Liver (tissue), 9 donors: ENCODE data around the gene TM9SF1. TPM values are rescaled to one million over a fixed set of nuclear protein-coding genes. Genes with fewer than 3 reads are reported as not detected.
"Not testable (repeated sequence)": the region's sequence is repeated elsewhere in the genome, so short reads cannot be mapped to it uniquely, and the experiment has no call there.

Experiments
- DNase-seq: peaks from one replicate; pipeline ENCODE4 v3.0.0-alpha.2; 2017; ENCODE audit warnings: low spot score
- H3K27ac ChIP-seq, 2 donors: one replicate each; pipeline ENCODE4 v1.7.0; 2013; ENCODE audit warnings: inconsistent platforms in 2 of 2, low read length in 2 of 2, control low read depth in 1 of 2, low read depth in 1 of 2, mild to moderate bottlenecking in 1 of 2
- H3K27me3 ChIP-seq, 4 donors: one replicate each; pipeline versions ENCODE4 v1.6.1 to v1.7.0; 2013; ENCODE audit warnings: low read length in 3 of 4, inconsistent platforms in 1 of 4, mild to moderate bottlenecking in 1 of 4, moderate library complexity in 1 of 4; ENCODE audit not compliant: control insufficient read depth in 4 of 4, insufficient read depth in 4 of 4
- H3K36me3 ChIP-seq, 4 donors: one replicate each; pipeline versions ENCODE4 v1.6.1 to v1.7.0; 2013; ENCODE audit warnings: low read length in 3 of 4, mild to moderate bottlenecking in 3 of 4, low read depth in 1 of 4, moderate library complexity in 1 of 4; ENCODE audit not compliant: control insufficient read depth in 4 of 4, insufficient read depth in 3 of 4
- H3K4me1 ChIP-seq, 4 donors: one replicate each; pipeline versions ENCODE4 v1.6.1 to v1.7.0; 2013; ENCODE audit warnings: low read length in 3 of 4, mild to moderate bottlenecking in 3 of 4, moderate library complexity in 1 of 4; ENCODE audit not compliant: control insufficient read depth in 4 of 4, insufficient read depth in 4 of 4
- H3K4me3 ChIP-seq, 3 donors: one replicate each; pipeline versions ENCODE4 v1.6.1 to v1.7.0; 2013; ENCODE audit warnings: low read length in 3 of 3, control low read depth in 1 of 3, low read depth in 1 of 3, mild to moderate bottlenecking in 1 of 3
- H3K9ac ChIP-seq, 2 donors: one replicate each; pipeline ENCODE4 v1.7.0; 2013; ENCODE audit warnings: low read length in 2 of 2, mild to moderate bottlenecking in 2 of 2, moderate library complexity in 2 of 2, control low read depth in 1 of 2, low read depth in 1 of 2
- H3K9me3 ChIP-seq, 4 donors: one replicate each; pipeline versions ENCODE4 v1.6.1 to v1.7.0; 2013; ENCODE audit warnings: low read length in 3 of 4; ENCODE audit not compliant: control insufficient read depth in 4 of 4
- EGR1 ChIP-seq, 2 donors: IDR thresholded peaks; 2 replicates each; pipeline ENCODE4 v1.6.1; 2016 to 2018; ENCODE audit warnings: antibody characterized with exemption in 2 of 2, low read depth in 2 of 2
- FOXA1 ChIP-seq: IDR thresholded peaks from 2 replicates; pipeline ENCODE4 v1.6.1; 2016; ENCODE audit warnings: antibody characterized with exemption
- GABPA ChIP-seq, 2 donors: IDR thresholded peaks in 1 of 2; conservative IDR thresholded peaks in 1 of 2; 2 replicates each; pipeline ENCODE4 v1.6.1; 2016; ENCODE audit warnings: antibody characterized with exemption in 2 of 2, mild to moderate bottlenecking in 1 of 2, moderate library complexity in 1 of 2
- HNF4A ChIP-seq, 2 donors: conservative IDR thresholded peaks; 2 replicates each; pipeline ENCODE4 v1.6.1; 2016; ENCODE audit warnings: antibody characterized with exemption in 2 of 2, mild to moderate bottlenecking in 2 of 2
- HNF4G ChIP-seq: IDR thresholded peaks from 2 replicates; pipeline ENCODE4 v1.6.1; 2016; ENCODE audit warnings: antibody characterized with exemption
- JUND ChIP-seq, 2 donors: IDR thresholded peaks; 2 replicates each; pipeline ENCODE4 v1.6.1; 2016; ENCODE audit warnings: antibody characterized with exemption in 2 of 2
- NR2F2 ChIP-seq: IDR thresholded peaks from 2 replicates; pipeline ENCODE4 v1.6.1; 2016; ENCODE audit warnings: antibody characterized with exemption
- RAD21 ChIP-seq, 2 donors: IDR thresholded peaks; 2 replicates each; pipeline ENCODE4 v1.6.1; 2016; ENCODE audit warnings: antibody characterized with exemption in 2 of 2, mild to moderate bottlenecking in 2 of 2
- RXRA ChIP-seq, 2 donors: IDR thresholded peaks; 2 replicates each; pipeline ENCODE4 v1.6.1; 2017 to 2018; ENCODE audit warnings: antibody characterized with exemption in 2 of 2, mild to moderate bottlenecking in 1 of 2
- SP1 ChIP-seq: IDR thresholded peaks from 2 replicates; pipeline ENCODE4 v1.6.1; 2018; ENCODE audit warnings: antibody characterized with exemption, mild to moderate bottlenecking
- TAF1 ChIP-seq: conservative IDR thresholded peaks from 2 replicates; pipeline ENCODE4 v1.6.1; 2016; ENCODE audit warnings: antibody characterized with exemption, mild to moderate bottlenecking
- WGBS: extraction: QIAGEN DNeasy Blood & Tissue Kit; methylation state at CpG from one replicate; pipeline ENCODE4 v1.1.7; 2013; 5-methylcytosine and 5-hydroxymethylcytosine counted together
- polyA plus RNA-seq, 2 donors: library from polyadenylated mRNA; stranded (reverse) in 1 of 2; unstranded in 1 of 2; fragments of 200-250 nt in 1 of 2; fragments of >200 nt in 1 of 2; fragmentation: Nextera tagmentation in 1 of 2; extraction: Ambion mirVana in 1 of 2; gene quantifications; one replicate each; pipeline versions ENCODE4 v1.2.1 to v1.2.3, GENCODE V29; 2013 to 2015
- total RNA-seq, 2 donors: library from RNA; depleted of rRNA; stranded (reverse); fragments of >200 nt; gene quantifications; one replicate each; pipeline ENCODE4 v1.2.3, GENCODE V29; 2014
- TF ChIP-seq, protein P1 (sequence below): IDR thresholded peaks from 2 replicates; pipeline ENCODE4 v1.6.1; 2016; ENCODE audit warnings: antibody characterized with exemption
- TF ChIP-seq, protein P2 (sequence below): IDR thresholded peaks from 2 replicates; pipeline ENCODE4 v1.6.1; 2016; ENCODE audit warnings: antibody characterized with exemption
- TF ChIP-seq, protein P3 (sequence below): IDR thresholded peaks from 2 replicates; pipeline ENCODE4 v1.6.1; 2016; ENCODE audit warnings: antibody characterized with exemption, mild to moderate bottlenecking
- TF ChIP-seq, protein P4 (sequence below): fragments of 150-350 bp; IDR thresholded peaks from 2 replicates; pipeline ENCODE4 v1.5.1; 2017; ENCODE audit warnings: improper control_type of control experiment, low read depth, low read length; ENCODE audit not compliant: missing input control
- donor health status: healthy.
- donor health status: healthy.
- donor health status: healthy.
- donor health status: healthy.
- donor health status: healthy.

The TM9SF1 gene
- total and polyA plus RNA-seq, 4 donors: 27.5 to 76.2 (median 38.5) TPM

DNA sequence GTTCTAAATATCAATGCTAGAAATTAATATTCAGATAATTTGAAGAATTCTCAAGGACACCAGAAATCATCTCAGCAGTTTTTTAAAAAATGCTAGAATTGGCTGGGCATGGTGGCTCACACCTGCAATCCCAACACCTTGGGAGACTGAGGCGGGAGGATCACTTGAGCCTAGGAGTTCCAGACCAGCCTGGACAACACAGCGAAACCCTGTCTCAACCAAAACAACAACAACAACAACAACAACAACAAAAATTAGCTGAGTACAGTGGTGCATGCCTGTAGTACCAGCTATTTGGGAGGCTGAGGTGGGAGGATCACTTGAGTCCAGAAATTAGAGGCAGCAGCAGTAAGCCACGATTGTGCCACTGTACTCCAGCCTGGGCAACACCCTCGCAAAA, 23.8 kb upstream of the TM9SF1 start:
- Histone ChIP-seq H3K9me3 (no peaks in the 10 kb centered on the region), H3K36me3 (peaks cover 0 to 5% (median under 1%) of the 10 kb centered on the region in 4 donors), H3K4me1 (peaks cover 0 to 14% (median 6%) of the 10 kb centered on the region in 4 donors), H3K4me3 (no peak overlapping the region), H3K27ac (no peak overlapping the region), H3K9ac (no peak overlapping the region), H3K27me3 (no peaks in the 10 kb centered on the region)
- TF ChIP-seq, protein P1, sequence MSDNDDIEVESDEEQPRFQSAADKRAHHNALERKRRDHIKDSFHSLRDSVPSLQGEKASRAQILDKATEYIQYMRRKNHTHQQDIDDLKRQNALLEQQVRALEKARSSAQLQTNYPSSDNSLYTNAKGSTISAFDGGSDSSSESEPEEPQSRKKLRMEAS: no peak
- no peak for TF ChIP-seq EGR1 (IDR thresholded peaks at IDR 0.05; ENCODE audit: low read depth in 2 of 2)
- no peak for TF ChIP-seq FOXA1
- no peak for DNase-seq
- 94% methylated on average over 4 of the region's 4 CpGs for WGBS

DNA sequence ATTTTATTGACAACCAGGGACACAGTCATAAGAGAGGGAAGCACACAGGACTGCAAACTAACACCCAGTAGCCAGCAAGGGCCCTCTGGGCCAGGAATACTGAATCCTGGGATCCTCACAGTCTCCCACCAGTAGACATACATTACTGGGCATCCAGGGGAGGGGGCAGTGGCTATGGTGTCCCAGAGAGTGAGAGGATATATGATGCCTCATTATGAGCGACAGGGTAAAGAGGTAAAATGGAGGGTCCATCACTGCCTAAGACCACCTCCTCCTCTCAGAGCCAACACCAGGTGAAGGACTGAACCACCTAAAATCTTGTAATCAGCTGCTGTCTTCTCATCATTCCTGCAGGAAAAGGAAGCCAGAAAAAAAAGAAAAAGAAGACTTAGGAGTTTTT, 21.6 kb upstream of the TM9SF1 start:
- H3K36me3 ChIP-seq, H3K9ac ChIP-seq, H3K9me3 ChIP-seq, DNase-seq, H3K4me3 ChIP-seq, H3K27ac ChIP-seq, H3K27me3 ChIP-seq: not testable (repeated sequence)
- 93% methylated on average over 1 of the region's 1 CpG for WGBS
- peaks cover 0 to 23% (median 8%) of the 10 kb centered on the region in 4 donors for H3K4me1 ChIP-seq

DNA sequence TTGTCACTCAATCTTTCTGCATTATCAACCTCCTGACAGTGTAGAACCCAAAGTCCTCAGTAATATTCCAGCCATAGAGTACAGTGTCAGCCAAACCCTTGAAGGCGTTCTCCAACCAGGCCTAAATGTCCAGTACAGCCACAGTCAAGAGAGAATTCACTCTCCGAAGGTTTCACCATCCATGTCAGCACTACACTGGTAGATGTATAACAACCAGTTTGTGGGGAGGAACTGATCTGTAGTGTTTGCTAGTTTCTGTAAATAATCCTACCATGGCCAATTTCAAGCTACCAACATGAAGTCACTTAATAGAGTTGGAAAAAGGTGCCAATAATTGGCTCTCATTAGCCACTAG, 21.1 kb upstream of the TM9SF1 start:
- TF ChIP-seq GABPA (IDR thresholded peaks at IDR 0.05 in 1 of 2, conservative IDR thresholded peaks at IDR 0.05 in 1 of 2) (no peak), TAF1 (no peak), RXRA (IDR thresholded peaks at IDR 0.05) (no peak), RAD21 (IDR thresholded peaks at IDR 0.05) (no peak), NR2F2 (no peak), SP1 (no peak), HNF4A (conservative IDR thresholded peaks at IDR 0.05) (no peak), JUND (IDR thresholded peaks at IDR 0.05) (no peak), FOXA1 (no peak), HNF4G (no peak), EGR1 (IDR thresholded peaks at IDR 0.05; ENCODE audit: low read depth in 2 of 2) (no peak)
- TF ChIP-seq, protein P2, sequence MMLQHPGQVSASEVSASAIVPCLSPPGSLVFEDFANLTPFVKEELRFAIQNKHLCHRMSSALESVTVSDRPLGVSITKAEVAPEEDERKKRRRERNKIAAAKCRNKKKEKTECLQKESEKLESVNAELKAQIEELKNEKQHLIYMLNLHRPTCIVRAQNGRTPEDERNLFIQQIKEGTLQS: no peak
- TF ChIP-seq, protein P3, sequence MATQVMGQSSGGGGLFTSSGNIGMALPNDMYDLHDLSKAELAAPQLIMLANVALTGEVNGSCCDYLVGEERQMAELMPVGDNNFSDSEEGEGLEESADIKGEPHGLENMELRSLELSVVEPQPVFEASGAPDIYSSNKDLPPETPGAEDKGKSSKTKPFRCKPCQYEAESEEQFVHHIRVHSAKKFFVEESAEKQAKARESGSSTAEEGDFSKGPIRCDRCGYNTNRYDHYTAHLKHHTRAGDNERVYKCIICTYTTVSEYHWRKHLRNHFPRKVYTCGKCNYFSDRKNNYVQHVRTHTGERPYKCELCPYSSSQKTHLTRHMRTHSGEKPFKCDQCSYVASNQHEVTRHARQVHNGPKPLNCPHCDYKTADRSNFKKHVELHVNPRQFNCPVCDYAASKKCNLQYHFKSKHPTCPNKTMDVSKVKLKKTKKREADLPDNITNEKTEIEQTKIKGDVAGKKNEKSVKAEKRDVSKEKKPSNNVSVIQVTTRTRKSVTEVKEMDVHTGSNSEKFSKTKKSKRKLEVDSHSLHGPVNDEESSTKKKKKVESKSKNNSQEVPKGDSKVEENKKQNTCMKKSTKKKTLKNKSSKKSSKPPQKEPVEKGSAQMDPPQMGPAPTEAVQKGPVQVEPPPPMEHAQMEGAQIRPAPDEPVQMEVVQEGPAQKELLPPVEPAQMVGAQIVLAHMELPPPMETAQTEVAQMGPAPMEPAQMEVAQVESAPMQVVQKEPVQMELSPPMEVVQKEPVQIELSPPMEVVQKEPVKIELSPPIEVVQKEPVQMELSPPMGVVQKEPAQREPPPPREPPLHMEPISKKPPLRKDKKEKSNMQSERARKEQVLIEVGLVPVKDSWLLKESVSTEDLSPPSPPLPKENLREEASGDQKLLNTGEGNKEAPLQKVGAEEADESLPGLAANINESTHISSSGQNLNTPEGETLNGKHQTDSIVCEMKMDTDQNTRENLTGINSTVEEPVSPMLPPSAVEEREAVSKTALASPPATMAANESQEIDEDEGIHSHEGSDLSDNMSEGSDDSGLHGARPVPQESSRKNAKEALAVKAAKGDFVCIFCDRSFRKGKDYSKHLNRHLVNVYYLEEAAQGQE: no peak
- TF ChIP-seq, protein P4, sequence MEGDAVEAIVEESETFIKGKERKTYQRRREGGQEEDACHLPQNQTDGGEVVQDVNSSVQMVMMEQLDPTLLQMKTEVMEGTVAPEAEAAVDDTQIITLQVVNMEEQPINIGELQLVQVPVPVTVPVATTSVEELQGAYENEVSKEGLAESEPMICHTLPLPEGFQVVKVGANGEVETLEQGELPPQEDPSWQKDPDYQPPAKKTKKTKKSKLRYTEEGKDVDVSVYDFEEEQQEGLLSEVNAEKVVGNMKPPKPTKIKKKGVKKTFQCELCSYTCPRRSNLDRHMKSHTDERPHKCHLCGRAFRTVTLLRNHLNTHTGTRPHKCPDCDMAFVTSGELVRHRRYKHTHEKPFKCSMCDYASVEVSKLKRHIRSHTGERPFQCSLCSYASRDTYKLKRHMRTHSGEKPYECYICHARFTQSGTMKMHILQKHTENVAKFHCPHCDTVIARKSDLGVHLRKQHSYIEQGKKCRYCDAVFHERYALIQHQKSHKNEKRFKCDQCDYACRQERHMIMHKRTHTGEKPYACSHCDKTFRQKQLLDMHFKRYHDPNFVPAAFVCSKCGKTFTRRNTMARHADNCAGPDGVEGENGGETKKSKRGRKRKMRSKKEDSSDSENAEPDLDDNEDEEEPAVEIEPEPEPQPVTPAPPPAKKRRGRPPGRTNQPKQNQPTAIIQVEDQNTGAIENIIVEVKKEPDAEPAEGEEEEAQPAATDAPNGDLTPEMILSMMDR: no peak
- WGBS: 92% methylated on average over 2 of the region's 2 CpGs
- no peak overlapping the region for H3K27ac ChIP-seq
- no peaks in the 10 kb centered on the region for H3K27me3 ChIP-seq
- peaks cover 0 to 7% (median under 1%) of the 10 kb centered on the region in 4 donors for H3K36me3 ChIP-seq
- no peak overlapping the region for H3K4me3 ChIP-seq
- peaks cover 0 to 23% (median 8%) of the 10 kb centered on the region in 4 donors for H3K4me1 ChIP-seq
- no peak overlapping the region for H3K9ac ChIP-seq
- no peaks in the 10 kb centered on the region for H3K9me3 ChIP-seq
- DNase-seq: no peak
